CD4-positive, alpha-beta T cell treated with Interleukin-12 subunit alpha and Interleukin-12 subunit beta, for 1 hour (primary cell): ENCODE results near the gene FOSL1.

Source experiments
- DNase-seq: peaks from one replicate; pipeline ENCODE4 v3.0.0-alpha.2; 2020

FOSL1 gene

GRCh38 chr11:65919573-65920371, 19.6 kb upstream of the FOSL1 start:
- peak; percentile 71 for DNase-seq

DNA sequence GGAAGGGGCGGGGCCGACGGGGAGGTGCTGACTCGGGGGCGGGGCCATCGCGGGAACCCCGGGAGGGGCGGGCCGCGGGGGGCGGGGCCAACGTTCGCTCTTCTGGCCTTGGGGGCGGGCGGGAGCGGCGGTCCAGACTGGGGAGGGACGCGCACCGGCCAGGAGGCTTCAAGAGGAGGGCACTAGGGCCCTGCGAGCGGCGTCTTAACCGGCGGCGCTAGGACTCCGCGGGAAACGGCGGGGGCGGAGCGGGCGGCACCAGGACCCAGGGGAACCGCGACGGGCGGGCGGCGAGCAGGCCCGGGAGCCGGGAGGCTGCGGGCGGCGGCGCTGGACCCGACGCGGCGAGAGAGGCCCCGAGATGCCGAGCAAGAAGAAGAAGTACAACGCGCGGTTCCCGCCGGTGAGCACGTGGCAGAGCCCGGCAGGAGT, 19.0 kb upstream of the FOSL1 start, which contains the start of gene DRAP1:
Gene DRAP1 (plus strand): TSS at position 286 of the 432 bp plus-strand sequence. CDS start 76 bp downstream, at position 362.
- peak; percentile 99 for DNase-seq

- no peak for DNase-seq
These were observed 18.3 kb upstream of the FOSL1 start, which contains the start of gene C11orf68 for GRCh38 chr11:65918211-65919140. Gene C11orf68 (minus strand): TSS chr11:65919062. CDS start chr11:65919031, 31 bp downstream.

DNA sequence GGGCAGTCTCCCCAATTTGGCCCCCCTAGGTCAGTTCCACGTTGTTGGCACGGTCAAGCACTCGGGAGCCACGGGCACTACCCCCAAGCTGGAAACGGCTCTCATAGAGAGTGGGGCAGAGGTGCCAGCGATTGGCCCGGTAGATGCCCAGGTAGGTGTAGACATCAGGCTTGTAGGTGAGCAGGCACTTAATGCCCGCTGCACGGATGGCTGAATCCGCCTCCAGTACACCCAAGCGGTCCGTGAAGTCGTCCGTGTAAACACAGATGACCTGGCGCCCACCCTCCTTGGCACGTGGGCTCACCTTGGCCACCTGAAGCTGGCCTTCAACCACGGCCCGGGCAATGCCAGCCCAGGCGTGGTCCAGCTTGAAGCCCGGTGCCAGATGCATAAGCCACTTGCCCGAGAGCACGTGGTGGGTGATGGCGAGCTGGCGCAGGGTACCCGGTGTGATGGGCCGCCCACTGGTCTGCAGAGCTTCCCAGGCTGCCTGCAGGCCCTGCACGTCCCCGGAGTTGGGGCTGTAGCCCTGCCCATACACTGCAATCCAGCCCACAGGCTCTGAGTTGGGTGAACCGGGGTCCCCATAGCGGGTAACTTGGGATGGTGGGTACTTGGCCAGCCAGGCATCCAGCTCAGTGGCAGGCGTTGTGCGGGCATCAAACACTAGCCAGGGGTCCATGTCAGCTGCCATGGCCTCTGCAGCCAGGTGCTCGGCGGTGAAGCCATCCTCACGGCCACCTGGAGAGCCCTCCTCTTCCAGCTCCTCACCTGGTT, 17.4 kb upstream of the FOSL1 start:
- DNase-seq = no peak

DNA sequence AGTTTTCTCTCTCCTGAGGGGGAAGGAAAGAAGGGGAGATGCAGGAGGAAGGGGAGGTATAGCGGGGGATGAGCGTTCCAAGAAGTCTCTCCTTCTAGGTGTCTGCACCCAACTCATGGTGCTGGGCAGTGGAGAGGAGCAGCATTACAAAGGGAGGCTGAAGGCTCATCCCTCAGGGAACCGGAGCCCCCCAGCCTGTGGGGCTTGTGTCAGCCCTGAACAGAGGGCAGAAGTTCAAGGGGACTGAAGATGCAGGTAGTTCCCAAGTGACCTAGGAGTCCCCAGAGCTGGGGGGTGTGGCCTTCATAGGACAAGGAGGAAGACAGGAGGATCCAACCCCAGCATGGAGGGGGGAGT, 16.9 kb upstream of the FOSL1 start:
- no peak for DNase-seq

- DNase-seq = no peak
These were observed 16.2 kb upstream of the FOSL1 start for GRCh38 chr11:65916391-65916790.

- no peak for DNase-seq
These were observed 15.6 kb upstream of the FOSL1 start for GRCh38 chr11:65915821-65916251.

- DNase-seq = no peak
These were observed 15.1 kb upstream of the FOSL1 start for GRCh38 chr11:65915101-65915820.

- DNase-seq = no peak
These were observed 12.7 kb upstream of the FOSL1 start for GRCh38 chr11:65912845-65913244.

- no peak for DNase-seq
These were observed 11.7 kb upstream of the FOSL1 start for GRCh38 chr11:65911682-65912568.

GRCh38 chr11:65907878-65908277, 7.7 kb upstream of the FOSL1 start:
- DNase-seq = no peak

- no peak for DNase-seq
These were observed 6.4 kb upstream of the FOSL1 start for GRCh38 chr11:65906602-65907001.

DNA sequence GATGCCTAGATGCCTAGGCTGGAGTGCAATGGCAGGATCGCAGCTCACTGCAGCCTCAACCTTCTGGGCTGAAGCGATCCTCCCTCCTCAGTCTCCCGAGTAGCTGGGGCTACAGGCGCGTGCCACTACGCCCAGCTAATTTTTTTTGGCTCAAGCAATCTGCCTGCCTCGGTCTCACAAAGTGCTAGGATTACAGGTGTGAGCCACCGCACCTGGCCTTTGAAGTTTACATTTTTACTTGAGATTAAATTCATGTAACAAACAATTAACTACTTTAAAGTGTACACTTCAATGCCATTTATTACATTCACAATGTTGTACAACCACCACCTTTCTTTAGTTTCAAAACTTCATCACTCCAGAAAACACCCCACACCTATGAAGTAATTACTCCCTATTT, 3.5 kb upstream of the FOSL1 start:
- no peak for DNase-seq

- no peak for DNase-seq
These were observed 2.9 kb upstream of the FOSL1 start for GRCh38 chr11:65903068-65903481.

DNA sequence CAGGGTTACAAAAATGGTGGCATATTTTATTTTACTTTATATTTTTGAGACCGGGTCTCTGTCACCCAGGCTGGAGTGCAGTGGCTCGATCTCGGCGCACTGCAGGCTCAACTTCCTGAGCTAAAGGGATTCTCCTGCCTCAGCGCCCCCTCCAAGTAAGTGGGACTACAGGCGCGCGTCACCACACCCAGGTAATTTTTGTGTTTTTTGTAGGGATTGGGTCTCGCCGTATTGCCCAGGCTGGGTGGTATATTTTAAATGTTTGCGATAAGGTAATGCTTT, 652 bp upstream of the FOSL1 start:
- DNase-seq = no peak

DNA sequence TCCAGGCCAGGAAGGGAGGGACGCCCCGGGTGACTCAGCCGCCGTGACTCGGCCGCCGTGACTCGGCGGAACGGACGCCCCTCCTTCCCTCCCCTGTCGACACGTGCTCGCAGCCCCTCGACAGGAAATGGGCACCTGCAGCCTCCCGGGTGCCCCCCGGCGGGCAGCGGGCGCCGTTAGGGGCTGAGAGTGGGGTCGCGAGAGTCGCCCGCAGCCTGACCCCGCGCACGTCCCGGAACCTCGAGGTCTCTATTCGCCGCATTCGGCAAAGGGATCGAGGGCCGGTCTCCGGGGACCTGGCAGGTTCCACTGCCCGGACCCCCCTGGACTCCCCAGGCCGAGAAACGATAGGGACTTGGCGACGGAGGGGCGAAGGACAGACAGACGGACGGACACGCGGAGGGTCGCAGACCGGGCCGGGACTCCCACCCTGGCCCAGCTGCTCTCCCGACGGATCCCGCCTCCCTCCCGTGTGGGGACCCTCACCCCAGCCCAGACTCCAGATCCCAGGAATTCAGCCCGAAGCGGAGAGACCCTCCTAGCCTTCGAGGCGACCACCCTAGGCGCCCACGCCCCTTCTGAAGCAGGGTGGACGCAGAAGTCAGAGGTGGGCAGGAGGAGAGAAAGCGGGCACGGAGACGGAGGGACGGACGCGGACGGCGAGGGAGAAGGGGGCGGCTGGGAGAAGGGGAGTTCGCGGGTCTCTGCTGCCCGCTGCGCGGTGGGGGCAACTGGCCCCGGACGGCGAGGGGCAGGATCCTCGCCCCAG, 648 bp downstream of the FOSL1 start:
- peak; percentile 61 for DNase-seq

- no peak for DNase-seq
These were observed 1.4 kb downstream of the FOSL1 start for GRCh38 chr11:65898656-65899355.

DNA sequence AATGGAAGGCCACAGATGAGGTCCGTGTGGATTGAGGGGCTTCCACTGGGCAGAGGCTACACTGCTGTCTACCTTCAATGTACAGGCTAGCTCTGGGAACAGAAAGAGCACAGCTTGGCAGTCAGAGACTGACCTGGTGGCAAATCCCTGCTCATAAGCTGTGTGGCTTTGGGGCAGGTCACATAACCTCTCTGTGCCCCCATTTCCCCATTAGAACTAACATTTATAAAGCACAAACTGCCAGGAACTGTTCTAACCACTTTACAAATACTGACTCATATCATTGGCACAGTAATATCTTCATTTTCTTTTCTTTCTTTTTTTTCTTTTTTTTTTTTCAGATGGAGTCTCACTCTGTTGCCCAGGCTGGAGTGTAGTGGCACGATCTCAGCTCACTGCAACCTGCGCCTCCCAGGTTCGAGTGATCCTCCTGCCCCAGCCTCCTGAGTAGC, 3.1 kb downstream of the FOSL1 start:
- DNase-seq = no peak
